ENCODE results near the gene KCNK7. TPM values are rescaled to one million over a fixed set of nuclear protein-coding genes. Genes with fewer than 3 reads are reported as not detected.
A peak's percentile ranks its signal among the peaks of the same experiment; 100 is the strongest.

Gene KCNK7
- total and polyA plus RNA-seq, 2 experiments from 2014 or later: 0.60 TPM; not detected in 1

- Histone ChIP-seq H3K4me2 (peak overlapping the region; percentile 97), H4K20me1 (replicated peaks; ENCODE audit: insufficient read depth) (peaks cover 14% of the 10 kb centered on the region), H3K27me3 (ENCODE audit: insufficient read depth) (no peaks in the 10 kb centered on the region), H3K27ac (ENCODE audit: low read depth) (no peak overlapping the region), H3F3A (replicated peaks; ENCODE audit: low read depth) (peaks cover 5% of the 10 kb centered on the region), H2AFZ (no peak overlapping the region), H3K4me3 (peak overlapping the region; percentile 58; the same call in 1 of the 2 replicates), H3K79me2 (replicated peaks; ENCODE audit: insufficient read depth) (peaks cover 26% of the 10 kb centered on the region), H3K4me1 (ENCODE audit: insufficient read depth) (peaks cover 12% of the 10 kb centered on the region; the same call in 1 of the 2 replicates), H3K36me3 (ENCODE audit: insufficient read depth) (no peaks in the 10 kb centered on the region; the same call in 1 of the 2 replicates), H3K9me2 (ENCODE audit: insufficient read depth) (no peaks in the 10 kb centered on the region)
- TF ChIP-seq EZH2 (IDR thresholded peaks at IDR 0.05; ENCODE audit: low read depth, unreplicated experiment): no peak
- TF ChIP-seq STAT1 (IDR thresholded peaks at IDR 0.05; ENCODE audit: unreplicated experiment): no peak
- TF ChIP-seq CREB1 (CRISPR knock-in tag; IDR thresholded peaks at IDR 0.05; ENCODE audit: low read depth): no peak
- no peak for TF ChIP-seq ZNF114 (CRISPR knock-in tag; IDR thresholded peaks at IDR 0.05)
- TF ChIP-seq REST (IDR thresholded peaks at IDR 0.05; ENCODE audit: unreplicated experiment): no peak
- TF ChIP-seq NANOG (IDR thresholded peaks at IDR 0.05; ENCODE audit: borderline replicate concordance): no peak
- TF ChIP-seq EZH2phosphoT487 (IDR thresholded peaks at IDR 0.05; ENCODE audit: unreplicated experiment): no peak
- TF ChIP-seq JUNB (IDR thresholded peaks at IDR 0.05; ENCODE audit: unreplicated experiment): no peak
- no peak for TF ChIP-seq ZNF462 (CRISPR knock-in tag; IDR thresholded peaks at IDR 0.05)
- no peak for DNase-seq (ENCODE audit: low spot score)
- peaks cover 11% of the 10 kb centered on the region for H3K4me1 Mint-ChIP-seq
- no peaks in the 10 kb centered on the region; the same call in 2 of the 3 replicates for H3K9me3 Mint-ChIP-seq
- peaks cover 23% of the 10 kb centered on the region for H3K36me3 Mint-ChIP-seq (ENCODE audit: low read depth)
- peak overlapping the region; percentile 94 for H3K4me3 Mint-ChIP-seq
- no peak overlapping the region for H3K27ac Mint-ChIP-seq
- ATAC-seq: no peak
- peaks cover 21% of the 10 kb centered on the region for H3K27me3 Mint-ChIP-seq (ENCODE audit: insufficient read depth, low read depth, poor library complexity)
These were observed 21.7 kb upstream of the KCNK7 start for GRCh38 chr11:65617136-65617850.

All from GM23338 (cell line).